GM11168 (cell line): Measurements from ENCODE around the gene EXOC3L4.

Experiments used
- in situ Hi-C: fragments of 300-500 bp; cut with MboI; formaldehyde crosslinking; loops from one replicate; pipeline ENCODE4 v1.12.0; 2022; ENCODE audit warnings: low sequenced_read_pairs; ENCODE audit not compliant: unreplicated experiment

The EXOC3L4 gene

GRCh38 chr14:103089386-103090335 lies 4.9 kb upstream of the EXOC3L4 start:
- in situ Hi-C loops, result no loop called here

DNA sequence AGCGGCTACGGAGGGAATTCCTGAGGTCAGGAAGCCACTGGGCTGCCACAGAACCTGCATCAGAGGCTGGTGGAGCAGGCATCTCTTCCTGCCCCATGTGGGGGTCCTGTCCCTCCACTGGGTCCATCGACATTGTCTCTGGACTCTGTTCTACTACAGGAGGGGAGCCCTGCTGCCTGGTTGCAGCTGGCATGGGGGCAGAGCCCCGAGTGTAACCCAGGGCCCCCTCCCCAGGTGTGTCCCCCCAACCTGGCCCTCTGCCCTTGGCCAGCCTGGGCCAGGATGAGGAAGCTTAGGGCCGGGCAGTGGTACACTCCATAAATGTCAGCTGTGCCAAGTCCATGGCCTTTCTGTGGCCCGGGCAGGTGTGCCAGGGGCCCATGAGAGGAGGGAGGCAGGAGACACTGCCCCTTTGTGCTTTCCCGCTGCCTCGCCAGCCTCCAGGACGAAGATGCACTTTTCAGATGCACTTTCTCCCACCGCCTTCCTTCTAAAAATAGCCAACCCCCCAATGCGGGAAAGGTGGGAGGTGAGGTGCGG lies 4.0 kb upstream of the EXOC3L4 start:
- in situ Hi-C loops, result no loop called here

DNA sequence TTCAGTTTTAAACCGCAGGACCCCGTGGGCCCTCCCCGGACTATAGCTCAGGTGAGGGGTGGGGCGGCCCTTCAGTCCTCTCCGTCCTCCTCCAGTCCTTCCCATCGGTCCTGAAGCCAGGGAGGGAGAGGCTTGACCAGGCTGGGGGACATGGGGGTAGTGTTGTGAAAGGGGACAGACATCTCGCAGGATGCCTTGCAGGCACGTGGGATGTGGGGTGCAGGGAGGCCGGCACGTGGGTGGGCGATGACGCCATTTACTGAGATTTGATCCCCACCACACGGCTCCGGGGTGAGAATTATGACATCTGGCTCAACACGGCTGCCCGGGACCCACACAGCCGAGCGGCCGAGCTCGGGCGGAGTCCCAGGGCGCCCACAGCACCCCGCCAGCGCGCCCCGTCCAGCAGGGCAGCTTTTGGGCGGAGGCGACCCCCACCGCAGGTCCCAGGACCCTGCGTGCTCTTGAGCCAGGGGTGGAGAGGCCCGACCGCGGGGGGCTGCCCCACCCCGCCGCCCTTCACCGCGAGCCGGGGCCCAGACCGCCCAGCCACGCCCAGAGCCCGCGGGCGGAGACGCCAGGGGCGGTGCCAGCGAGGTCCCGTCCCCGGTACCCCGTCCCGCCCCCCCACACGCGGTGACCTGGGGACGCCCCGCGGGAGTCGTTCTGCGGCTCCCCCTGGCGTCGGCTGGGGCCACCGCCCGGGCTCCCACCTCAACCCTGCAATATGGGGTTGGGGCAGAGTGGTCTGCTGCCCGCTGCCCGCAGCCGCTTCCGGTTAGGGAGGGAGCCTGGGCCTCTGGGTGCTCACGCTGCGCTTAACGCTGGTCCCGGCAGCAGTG lies 3.3 kb upstream of the EXOC3L4 start:
- in situ Hi-C loops, result no loop called here

GRCh38 chr14:103091883-103092222 lies 2.7 kb upstream of the EXOC3L4 start:
- in situ Hi-C loops, result no loop called here

- in situ Hi-C loops, result no loop called here
Measured at GRCh38 chr14:103093856-103094405, 594 bp upstream of the EXOC3L4 start.

GRCh38 chr14:103095210-103095778 lies 769 bp downstream of the EXOC3L4 start:
- in situ Hi-C loops, result no loop called here

DNA sequence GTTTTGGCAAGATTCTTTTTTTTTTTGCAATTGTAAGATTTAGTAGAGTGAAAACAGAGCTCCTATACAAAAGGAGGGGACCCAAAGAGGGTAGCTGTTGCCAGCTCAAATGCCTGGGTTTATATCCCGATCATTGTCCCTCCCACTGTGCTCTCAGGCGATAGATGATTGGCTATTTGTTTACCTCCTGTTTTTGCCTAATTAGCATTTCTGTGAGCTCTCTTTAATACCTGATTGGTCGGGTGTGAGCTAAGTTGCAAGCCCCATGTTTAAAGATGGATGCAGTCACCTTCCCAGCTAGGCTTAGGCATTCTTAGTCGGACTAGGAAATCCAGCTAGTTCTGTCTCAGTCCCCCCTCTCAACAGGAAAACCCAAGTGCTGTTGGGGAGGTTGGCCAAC lies 1.9 kb downstream of the EXOC3L4 start:
- in situ Hi-C loops, result no loop called here

GRCh38 chr14:103097244-103097993 lies 2.9 kb downstream of the EXOC3L4 start:
- in situ Hi-C loops, result no loop called here

DNA sequence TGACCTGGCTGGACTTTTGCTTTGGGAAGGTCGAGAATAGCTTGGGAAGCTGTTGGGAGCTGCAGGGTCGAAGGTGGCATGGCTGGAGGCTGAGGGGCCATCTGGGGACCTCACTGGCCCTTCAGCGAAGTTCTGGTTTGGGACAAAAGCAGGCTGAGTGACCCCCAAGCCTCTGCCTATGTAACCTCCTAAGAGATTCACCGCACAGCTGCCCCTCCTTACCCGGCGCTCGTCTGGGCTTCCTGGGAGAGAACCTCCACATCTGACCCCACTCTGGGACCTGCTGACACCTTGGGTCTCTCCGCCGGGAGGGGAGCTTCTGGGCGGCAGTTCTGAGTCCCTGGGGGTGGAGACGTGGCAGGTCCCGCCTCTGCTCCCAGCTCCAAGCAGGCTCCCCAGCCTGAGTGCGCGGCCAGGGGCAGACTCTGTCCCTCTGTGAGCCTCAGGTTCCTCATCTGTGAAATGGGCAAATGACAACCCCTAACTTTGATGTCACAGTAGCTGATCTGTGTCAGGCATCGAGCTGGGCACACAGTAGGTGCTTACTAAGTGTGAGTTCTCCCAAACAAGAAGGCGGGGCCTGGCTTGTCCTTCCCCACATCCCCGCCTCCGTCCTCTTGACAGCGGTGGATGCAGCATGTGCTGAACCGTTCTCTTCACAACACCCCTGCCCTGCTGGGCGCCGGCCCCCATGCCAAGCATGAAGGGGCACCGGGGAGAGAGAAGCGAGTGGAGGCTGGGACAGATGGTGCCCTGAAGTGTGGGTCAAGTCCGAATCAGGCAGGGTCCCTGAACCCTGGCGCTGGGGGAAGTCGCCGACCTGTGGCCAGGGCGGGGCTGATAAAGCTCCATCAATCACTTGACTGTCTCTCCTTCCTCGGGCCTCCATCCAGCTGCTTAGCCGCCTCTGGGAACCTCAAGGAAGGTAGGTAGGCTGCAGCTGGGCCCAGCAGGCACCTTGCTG lies 3.8 kb downstream of the EXOC3L4 start:
- in situ Hi-C loops, result no loop called here

DNA sequence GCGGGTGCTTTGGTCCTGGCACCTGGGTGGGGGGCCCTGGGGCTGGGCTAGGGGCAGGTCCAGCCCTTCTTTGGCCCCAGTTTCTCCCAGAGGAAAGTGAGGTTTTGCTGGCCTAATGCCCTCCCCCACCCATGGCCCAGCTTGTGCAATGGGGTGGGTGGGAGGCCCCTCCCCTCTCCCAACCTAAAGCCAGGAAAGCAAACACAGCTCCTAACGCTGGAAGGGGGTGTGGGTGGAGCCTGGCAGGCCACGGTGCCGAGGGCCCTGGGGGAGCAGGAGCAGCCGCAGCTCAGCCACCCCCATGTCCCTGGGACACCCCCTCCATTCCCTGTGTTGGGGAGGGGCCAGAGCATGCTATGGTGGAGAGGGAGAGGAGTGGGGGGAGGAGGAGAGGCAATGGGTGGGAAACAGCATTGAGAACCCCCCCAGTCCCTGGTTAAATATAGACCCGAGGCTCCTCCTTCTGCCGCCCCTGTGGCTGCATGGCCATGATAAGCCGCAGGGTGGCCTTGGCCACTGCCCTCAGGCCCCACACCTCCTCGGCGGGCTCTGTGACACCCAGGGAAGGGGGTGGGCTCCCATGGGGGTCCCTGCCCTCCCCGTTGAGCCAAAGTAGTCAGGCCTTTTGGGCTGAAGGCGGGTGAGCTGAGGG lies 4.7 kb downstream of the EXOC3L4 start:
- in situ Hi-C loops, result no loop called here

GRCh38 chr14:103099733-103100280 lies 5.3 kb downstream of the EXOC3L4 start:
- in situ Hi-C loops, result loop anchor here (10.0 kb wide), 1 partner anchor 185 kb away; no protein-coding TSS in a partner anchor

- in situ Hi-C loops, result loop anchor here (10.0 kb wide), 1 partner anchor 184 kb away; no protein-coding TSS in a partner anchor
Measured at GRCh38 chr14:103100281-103101121, 6.0 kb downstream of the EXOC3L4 start.

- in situ Hi-C loops, result loop anchor here (10.0 kb wide), 1 partner anchor 183 kb away; no protein-coding TSS in a partner anchor
Measured at GRCh38 chr14:103101257-103101962, 6.9 kb downstream of the EXOC3L4 start.

GRCh38 chr14:103101963-103102688 lies 7.6 kb downstream of the EXOC3L4 start:
- in situ Hi-C loops, result loop anchor here (10.0 kb wide), 1 partner anchor 183 kb away; no protein-coding TSS in a partner anchor

DNA sequence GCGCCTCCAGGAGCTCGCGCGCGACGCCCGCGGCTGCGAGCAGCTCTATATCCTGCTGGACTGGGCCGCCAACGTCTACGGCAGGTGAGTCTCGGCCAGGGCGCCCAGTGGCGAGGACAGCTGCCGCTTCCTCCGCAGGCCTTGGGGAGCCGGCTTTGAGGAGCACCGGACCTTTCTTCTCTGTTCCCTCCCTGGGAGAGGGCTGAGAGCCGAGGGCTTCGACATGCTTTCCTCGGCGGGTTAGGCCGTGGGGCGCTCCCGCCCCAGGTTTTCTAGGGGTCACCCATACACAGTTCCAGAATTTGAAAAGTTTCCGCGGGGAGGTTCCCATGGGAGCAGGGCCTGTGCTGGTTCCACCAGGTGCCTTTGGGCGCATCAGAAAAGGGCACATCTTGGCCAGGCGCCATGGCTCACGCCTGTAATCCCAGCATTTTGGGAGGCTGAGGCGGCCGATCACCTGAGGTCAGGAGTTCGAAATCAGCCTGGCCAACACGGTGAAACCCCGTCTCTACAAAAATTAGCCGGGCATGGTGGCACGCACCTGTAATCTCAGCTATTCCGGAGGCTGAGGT lies 8.2 kb downstream of the EXOC3L4 start:
- in situ Hi-C loops, result loop anchor here (10.0 kb wide), 1 partner anchor 182 kb away; no protein-coding TSS in a partner anchor
